ENCODE measurements around the gene COX8C. TPM values are rescaled to one million over a fixed set of nuclear protein-coding genes. Genes with fewer than 3 reads are reported as not detected.

Gene COX8C
- total RNA-seq, 3 donors from 2014 or later (not counting 1 experiment from before 2014, with no cell fraction given): not detected

DNA sequence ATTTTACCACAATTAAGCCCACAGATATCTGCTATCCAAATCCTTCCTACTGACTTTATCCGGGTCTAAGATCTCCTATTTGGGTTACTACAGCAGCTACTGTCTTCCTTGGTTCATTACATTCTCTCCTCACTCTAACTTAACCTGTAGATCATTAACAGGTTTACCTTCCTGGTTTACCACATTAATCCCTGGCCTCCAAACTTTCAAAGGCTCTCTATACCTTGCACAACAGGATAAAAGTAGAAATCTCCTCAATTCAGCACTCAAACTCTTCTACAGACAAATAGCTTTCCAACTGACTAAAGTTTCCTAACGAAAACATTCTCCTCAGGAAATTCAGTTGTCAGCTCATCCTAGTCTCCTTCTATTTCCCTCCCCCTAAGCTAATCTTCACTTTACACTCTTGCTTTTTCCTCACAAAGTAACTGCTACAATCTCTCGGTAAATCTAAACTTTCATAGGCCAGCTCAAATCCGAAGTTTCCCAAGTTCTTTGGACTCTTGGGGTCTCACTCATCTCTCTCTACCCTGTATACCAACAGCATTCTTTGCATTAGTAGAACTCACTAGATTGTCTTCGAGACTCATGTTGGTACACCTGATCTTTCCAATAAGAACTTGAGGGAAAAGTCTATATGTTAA lies 16.9 kb upstream of the COX8C start:
- Histone ChIP-seq H3K27me3 (ENCODE audit: control insufficient read depth, insufficient read depth, low read length) (no peaks in the 10 kb centered on the region), H3K27ac (ENCODE audit: low read length) (no peak overlapping the region), H3K4me3 (ENCODE audit: low read length) (no peak overlapping the region), H3K36me3 (ENCODE audit: control insufficient read depth, insufficient read depth, low read length) (no peaks in the 10 kb centered on the region), H3K4me1 (ENCODE audit: control insufficient read depth, insufficient read depth, low read length) (peaks cover 14% of the 10 kb centered on the region), H3K9me3 (ENCODE audit: control insufficient read depth, insufficient read depth, low read length) (no peaks in the 10 kb centered on the region)
- DNase-seq (no peak), ATAC-seq (no peak)
- peaks cover 50 to 55% of the 10 kb centered on the region in 2 donors for H3K4me1 Mint-ChIP-seq
- no peaks in the 10 kb centered on the region for H3K36me3 Mint-ChIP-seq
- 96% methylated on average over 4 of the region's 5 CpGs for WGBS (ENCODE audit: insufficient coverage)
- intact Hi-C loops (cut with micrococcal nuclease): no loop called here
- peak overlapping the region; percentile 40 to 85 for H3K27ac Mint-ChIP-seq
- no peaks in the 10 kb centered on the region for H3K27me3 Mint-ChIP-seq (ENCODE audit: low read depth in 2 of 2)
- H3K4me3 Mint-ChIP-seq: no peak overlapping the region
- TF ChIP-seq, protein P1, sequence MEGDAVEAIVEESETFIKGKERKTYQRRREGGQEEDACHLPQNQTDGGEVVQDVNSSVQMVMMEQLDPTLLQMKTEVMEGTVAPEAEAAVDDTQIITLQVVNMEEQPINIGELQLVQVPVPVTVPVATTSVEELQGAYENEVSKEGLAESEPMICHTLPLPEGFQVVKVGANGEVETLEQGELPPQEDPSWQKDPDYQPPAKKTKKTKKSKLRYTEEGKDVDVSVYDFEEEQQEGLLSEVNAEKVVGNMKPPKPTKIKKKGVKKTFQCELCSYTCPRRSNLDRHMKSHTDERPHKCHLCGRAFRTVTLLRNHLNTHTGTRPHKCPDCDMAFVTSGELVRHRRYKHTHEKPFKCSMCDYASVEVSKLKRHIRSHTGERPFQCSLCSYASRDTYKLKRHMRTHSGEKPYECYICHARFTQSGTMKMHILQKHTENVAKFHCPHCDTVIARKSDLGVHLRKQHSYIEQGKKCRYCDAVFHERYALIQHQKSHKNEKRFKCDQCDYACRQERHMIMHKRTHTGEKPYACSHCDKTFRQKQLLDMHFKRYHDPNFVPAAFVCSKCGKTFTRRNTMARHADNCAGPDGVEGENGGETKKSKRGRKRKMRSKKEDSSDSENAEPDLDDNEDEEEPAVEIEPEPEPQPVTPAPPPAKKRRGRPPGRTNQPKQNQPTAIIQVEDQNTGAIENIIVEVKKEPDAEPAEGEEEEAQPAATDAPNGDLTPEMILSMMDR (IDR thresholded peaks at IDR 0.05): no peak
- no peaks in the 10 kb centered on the region for H3K9me3 Mint-ChIP-seq

DNA sequence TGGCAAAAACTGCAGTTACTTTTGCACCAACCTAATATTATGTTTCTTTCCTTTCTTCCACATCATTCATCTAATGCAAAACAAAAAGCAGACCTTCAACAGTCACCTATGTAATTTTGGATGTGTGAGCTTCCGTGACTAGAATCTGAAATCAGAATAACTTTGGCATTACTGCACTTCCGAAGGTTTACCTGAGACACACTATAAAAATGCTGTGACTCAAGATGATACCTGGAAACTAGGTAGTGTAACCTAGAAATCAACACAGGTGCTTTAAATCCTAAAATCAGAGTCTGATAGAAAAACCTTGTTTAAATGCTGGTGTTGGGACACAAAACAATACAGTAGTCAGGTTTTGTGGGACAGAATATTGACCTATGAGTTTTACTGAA lies 16.4 kb upstream of the COX8C start:
- no peaks in the 10 kb centered on the region for H3K9me3 Mint-ChIP-seq
- H3K27me3 ChIP-seq (ENCODE audit: control insufficient read depth, insufficient read depth, low read length): no peaks in the 10 kb centered on the region
- H3K9me3 ChIP-seq (ENCODE audit: control insufficient read depth, insufficient read depth, low read length): no peaks in the 10 kb centered on the region
- WGBS (ENCODE audit: insufficient coverage): 91% methylated on average over 2 of the region's 2 CpGs
- no peak for DNase-seq
- peaks cover 50 to 55% of the 10 kb centered on the region in 2 donors for H3K4me1 Mint-ChIP-seq
- intact Hi-C loops (cut with micrococcal nuclease): no loop called here
- ATAC-seq: no peak
- no peaks in the 10 kb centered on the region for H3K36me3 Mint-ChIP-seq
- no peaks in the 10 kb centered on the region for H3K27me3 Mint-ChIP-seq (ENCODE audit: low read depth in 2 of 2)
- peaks cover 14% of the 10 kb centered on the region for H3K4me1 ChIP-seq (ENCODE audit: control insufficient read depth, insufficient read depth, low read length)
- peak overlapping the region; percentile 94 for H3K4me3 Mint-ChIP-seq
- H3K27ac Mint-ChIP-seq: peak overlapping the region; percentile 85 to 96
- TF ChIP-seq, protein P1 (IDR thresholded peaks at IDR 0.05): no peak
- no peaks in the 10 kb centered on the region for H3K36me3 ChIP-seq (ENCODE audit: control insufficient read depth, insufficient read depth, low read length)
- H3K4me3 ChIP-seq (ENCODE audit: low read length): no peak overlapping the region
- no peak overlapping the region for H3K27ac ChIP-seq (ENCODE audit: low read length)

DNA sequence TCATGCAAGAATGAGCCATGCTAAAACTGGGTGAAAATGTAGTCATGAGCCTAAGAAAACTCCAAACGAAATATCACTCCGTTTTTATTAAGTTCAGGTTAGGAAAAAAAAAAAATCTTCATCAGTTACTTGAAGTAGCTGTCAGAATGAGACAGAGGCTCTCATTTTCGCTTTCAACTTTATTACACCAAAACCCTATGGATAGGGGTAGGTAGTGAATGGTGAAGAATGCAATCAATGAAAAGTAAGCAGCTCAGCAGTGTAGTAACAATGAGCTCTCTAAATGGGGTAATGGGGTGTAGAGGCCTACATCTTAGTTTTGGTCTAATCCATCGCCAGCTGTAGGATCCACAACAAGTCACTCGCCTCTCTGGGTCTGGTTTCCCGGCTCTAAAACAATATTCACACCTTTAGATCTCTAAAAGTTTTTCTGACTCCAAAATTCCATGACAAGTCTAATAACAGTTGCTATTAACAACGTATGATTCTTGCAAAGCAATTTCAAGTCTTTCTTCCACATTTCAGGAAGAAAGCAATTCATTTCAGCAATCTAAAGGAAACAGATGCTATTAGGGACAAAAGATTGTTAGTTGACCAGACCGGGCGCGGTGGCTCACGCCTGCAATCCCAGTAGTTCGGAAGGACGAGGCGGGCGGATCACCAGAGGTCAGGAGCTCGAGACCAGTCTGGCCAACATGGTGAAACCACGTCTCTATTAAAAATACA lies 15.8 kb upstream of the COX8C start:
- Histone ChIP-seq H3K27ac (ENCODE audit: low read length) (no peak overlapping the region), H3K27me3 (ENCODE audit: control insufficient read depth, insufficient read depth, low read length) (no peaks in the 10 kb centered on the region), H3K9me3 (ENCODE audit: control insufficient read depth, insufficient read depth, low read length) (no peaks in the 10 kb centered on the region), H3K4me1 (ENCODE audit: control insufficient read depth, insufficient read depth, low read length) (peaks cover 14% of the 10 kb centered on the region), H3K4me3 (ENCODE audit: low read length) (no peak overlapping the region), H3K36me3 (ENCODE audit: control insufficient read depth, insufficient read depth, low read length) (no peaks in the 10 kb centered on the region)
- Mint-ChIP-seq H3K9me3 (no peaks in the 10 kb centered on the region), H3K27me3 (ENCODE audit: low read depth in 2 of 2) (no peaks in the 10 kb centered on the region), H3K4me1 (peaks cover 50 to 55% of the 10 kb centered on the region in 2 donors), H3K4me3 (peak overlapping the region; percentile 94), H3K27ac (peak overlapping the region; percentile 85 to 96), H3K36me3 (no peaks in the 10 kb centered on the region)
- ATAC-seq: no peak
- TF ChIP-seq, protein P1 (IDR thresholded peaks at IDR 0.05): no peak
- no peak for DNase-seq
- intact Hi-C loops (cut with micrococcal nuclease): no loop called here
- WGBS (ENCODE audit: insufficient coverage): 51% methylated on average over 16 of the region's 17 CpGs
